ENCODE data around the gene APOB. TPM values are rescaled to one million over a fixed set of nuclear protein-coding genes. Genes with fewer than 3 reads are reported as not detected.

The APOB gene
- total and polyA plus RNA-seq, 2 of the 13 experiments (the other 11 are each of a cell fraction or from before 2014, with no cell fraction given), result 1,569 to 2,515 TPM

DNA sequence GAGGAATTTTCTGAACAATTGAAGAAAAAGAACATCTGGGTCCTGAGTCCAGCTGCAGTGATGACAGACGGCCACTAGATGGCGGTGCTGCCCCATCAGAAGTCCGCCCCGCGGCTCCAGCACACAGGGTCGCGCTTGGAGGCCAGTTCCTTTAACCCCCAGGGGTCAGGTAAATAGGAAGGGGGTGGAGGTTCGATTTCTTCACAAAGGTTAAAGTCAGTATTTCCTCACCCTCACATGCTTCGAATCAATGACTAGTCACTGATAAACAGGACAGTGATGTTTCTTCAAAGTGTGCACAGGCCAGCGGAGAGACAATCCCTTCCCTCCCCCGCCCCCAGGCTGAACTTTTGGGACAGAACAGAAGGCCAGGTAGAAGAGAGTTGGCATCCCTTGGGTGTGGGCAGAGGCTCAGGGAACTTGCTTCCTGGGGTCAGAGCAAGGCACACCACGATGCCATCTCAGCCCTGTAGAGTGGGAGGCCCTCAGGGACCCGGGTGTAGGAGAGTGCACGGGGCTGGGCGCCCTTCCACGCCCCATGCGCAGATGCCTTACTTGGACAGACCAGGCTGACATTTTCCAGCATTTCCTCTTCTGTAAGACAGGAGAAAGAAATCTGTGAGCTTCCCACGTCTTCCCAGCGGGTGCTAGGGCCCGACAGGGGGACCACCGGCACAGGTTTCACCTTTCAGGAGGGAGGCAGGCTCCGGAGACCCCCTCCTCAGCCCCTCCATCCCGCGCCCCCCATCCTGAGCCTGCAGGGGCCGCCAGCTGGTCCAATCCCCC, 722 bp downstream of the APOB start (continued):
- TF ChIP-seq, protein P1, sequence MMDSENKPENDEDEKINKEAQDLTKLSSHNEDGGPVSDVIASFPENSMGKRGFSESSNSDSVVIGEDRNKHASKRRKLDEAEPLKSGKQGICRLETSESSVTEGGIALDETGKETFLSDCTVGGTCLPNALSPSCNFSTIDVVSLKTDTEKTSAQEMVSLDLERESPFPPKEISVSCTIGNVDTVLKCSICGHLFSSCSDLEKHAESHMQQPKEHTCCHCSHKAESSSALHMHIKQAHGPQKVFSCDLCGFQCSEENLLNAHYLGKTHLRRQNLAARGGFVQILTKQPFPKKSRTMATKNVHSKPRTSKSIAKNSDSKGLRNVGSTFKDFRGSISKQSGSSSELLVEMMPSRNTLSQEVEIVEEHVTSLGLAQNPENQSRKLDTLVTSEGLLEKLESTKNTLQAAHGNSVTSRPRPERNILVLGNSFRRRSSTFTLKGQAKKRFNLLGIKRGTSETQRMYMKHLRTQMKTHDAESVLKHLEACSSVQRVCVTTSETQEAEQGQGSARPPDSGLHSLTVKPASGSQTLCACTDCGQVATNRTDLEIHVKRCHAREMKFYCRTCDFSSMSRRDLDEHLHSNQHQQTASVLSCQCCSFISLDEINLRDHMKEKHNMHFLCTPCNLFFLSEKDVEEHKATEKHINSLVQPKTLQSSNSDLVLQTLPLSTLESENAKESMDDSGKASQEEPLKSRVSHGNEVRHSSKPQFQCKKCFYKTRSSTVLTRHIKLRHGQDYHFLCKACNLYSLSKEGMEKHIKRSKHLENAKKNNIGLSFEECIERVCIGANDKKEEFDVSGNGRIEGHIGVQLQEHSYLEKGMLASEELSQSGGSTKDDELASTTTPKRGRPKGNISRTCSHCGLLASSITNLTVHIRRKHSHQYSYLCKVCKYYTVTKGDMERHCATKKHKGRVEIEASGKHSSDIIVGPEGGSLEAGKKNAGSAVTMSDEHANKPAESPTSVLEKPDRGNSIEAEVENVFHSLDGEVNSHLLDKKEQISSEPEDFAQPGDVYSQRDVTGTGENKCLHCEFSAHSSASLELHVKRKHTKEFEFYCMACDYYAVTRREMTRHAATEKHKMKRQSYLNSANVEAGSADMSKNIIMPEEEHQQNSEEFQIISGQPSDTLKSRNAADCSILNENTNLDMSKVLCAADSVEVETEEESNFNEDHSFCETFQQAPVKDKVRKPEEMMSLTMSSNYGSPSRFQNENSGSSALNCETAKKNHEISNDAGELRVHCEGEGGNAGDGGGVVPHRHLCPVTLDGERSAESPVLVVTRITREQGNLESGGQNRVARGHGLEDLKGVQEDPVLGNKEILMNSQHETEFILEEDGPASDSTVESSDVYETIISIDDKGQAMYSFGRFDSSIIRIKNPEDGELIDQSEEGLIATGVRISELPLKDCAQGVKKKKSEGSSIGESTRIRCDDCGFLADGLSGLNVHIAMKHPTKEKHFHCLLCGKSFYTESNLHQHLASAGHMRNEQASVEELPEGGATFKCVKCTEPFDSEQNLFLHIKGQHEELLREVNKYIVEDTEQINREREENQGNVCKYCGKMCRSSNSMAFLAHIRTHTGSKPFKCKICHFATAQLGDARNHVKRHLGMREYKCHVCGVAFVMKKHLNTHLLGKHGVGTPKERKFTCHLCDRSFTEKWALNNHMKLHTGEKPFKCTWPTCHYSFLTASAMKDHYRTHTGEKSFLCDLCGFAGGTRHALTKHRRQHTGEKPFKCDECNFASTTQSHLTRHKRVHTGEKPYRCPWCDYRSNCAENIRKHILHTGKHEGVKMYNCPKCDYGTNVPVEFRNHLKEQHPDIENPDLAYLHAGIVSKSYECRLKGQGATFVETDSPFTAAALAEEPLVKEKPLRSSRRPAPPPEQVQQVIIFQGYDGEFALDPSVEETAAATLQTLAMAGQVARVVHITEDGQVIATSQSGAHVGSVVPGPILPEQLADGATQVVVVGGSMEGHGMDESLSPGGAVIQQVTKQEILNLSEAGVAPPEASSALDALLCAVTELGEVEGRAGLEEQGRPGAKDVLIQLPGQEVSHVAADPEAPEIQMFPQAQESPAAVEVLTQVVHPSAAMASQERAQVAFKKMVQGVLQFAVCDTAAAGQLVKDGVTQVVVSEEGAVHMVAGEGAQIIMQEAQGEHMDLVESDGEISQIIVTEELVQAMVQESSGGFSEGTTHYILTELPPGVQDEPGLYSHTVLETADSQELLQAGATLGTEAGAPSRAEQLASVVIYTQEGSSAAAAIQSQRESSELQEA (CRISPR knock-in tag; IDR thresholded peaks at IDR 0.05; ENCODE audit: not compliant biosample characterization), result no peak
- TF ChIP-seq, protein P2, sequence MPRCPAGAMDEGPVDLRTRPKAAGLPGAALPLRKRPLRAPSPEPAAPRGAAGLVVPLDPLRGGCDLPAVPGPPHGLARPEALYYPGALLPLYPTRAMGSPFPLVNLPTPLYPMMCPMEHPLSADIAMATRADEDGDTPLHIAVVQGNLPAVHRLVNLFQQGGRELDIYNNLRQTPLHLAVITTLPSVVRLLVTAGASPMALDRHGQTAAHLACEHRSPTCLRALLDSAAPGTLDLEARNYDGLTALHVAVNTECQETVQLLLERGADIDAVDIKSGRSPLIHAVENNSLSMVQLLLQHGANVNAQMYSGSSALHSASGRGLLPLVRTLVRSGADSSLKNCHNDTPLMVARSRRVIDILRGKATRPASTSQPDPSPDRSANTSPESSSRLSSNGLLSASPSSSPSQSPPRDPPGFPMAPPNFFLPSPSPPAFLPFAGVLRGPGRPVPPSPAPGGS (CRISPR knock-in tag; IDR thresholded peaks at IDR 0.05), result peak; percentile 86; the same call in 1 of the 2 replicates
- TF ChIP-seq, protein P3, sequence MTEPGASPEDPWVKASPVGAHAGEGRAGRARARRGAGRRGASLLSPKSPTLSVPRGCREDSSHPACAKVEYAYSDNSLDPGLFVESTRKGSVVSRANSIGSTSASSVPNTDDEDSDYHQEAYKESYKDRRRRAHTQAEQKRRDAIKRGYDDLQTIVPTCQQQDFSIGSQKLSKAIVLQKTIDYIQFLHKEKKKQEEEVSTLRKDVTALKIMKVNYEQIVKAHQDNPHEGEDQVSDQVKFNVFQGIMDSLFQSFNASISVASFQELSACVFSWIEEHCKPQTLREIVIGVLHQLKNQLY (CRISPR knock-in tag; IDR thresholded peaks at IDR 0.05), result peak; percentile 98
- TF ChIP-seq ZNF383 (CRISPR knock-in tag; IDR thresholded peaks at IDR 0.05; ENCODE audit: borderline replicate concordance), result no peak
- TF ChIP-seq, protein P4, sequence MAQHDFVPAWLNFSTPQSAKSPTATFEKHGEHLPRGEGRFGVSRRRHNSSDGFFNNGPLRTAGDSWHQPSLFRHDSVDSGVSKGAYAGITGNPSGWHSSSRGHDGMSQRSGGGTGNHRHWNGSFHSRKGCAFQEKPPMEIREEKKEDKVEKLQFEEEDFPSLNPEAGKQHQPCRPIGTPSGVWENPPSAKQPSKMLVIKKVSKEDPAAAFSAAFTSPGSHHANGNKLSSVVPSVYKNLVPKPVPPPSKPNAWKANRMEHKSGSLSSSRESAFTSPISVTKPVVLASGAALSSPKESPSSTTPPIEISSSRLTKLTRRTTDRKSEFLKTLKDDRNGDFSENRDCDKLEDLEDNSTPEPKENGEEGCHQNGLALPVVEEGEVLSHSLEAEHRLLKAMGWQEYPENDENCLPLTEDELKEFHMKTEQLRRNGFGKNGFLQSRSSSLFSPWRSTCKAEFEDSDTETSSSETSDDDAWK (CRISPR knock-in tag; IDR thresholded peaks at IDR 0.05), result no peak
- TF ChIP-seq ZNF124 (CRISPR knock-in tag; IDR thresholded peaks at IDR 0.05), result peak; percentile 85; the same call in 1 of the 2 replicates
- peak; percentile 97 for TF ChIP-seq TBX2 (CRISPR knock-in tag; IDR thresholded peaks at IDR 0.05; ENCODE audit: borderline replicate concordance)
- peak; percentile 83; the same call in 1 of the 2 replicates for TF ChIP-seq BRD4 (CRISPR knock-in tag; IDR thresholded peaks at IDR 0.05)
- TF ChIP-seq KMT2A (CRISPR knock-in tag; IDR thresholded peaks at IDR 0.05), result peak; percentile 66
- TF ChIP-seq ZSCAN29 (CRISPR knock-in tag; conservative IDR thresholded peaks at IDR 0.05), result peak; percentile 82
- peak; percentile 97 for TF ChIP-seq CEBPB (IDR thresholded peaks at IDR 0.05; ENCODE audit: borderline replicate concordance, low read depth, low read length)
- TF ChIP-seq ARNT2 (CRISPR knock-in tag; IDR thresholded peaks at IDR 0.05; ENCODE audit: low read depth), result peak; percentile 88
- TF ChIP-seq ZBTB20 (CRISPR knock-in tag; IDR thresholded peaks at IDR 0.05; ENCODE audit: borderline replicate concordance, low read depth), result peak; percentile 94; the same call in 1 of the 2 replicates
- TF ChIP-seq CHCHD3 (CRISPR knock-in tag; IDR thresholded peaks at IDR 0.05), result no peak
- TF ChIP-seq HOXD1 (CRISPR knock-in tag; IDR thresholded peaks at IDR 0.05), result peak; percentile 81; the same call in 1 of the 2 replicates

Data from HepG2 (cell line).